HG03439 (cell line): ENCODE results near the gene C2orf76.
"Not testable (repeated sequence)": the region's sequence is repeated elsewhere in the genome, so short reads cannot be mapped to it uniquely, and the experiment has no call there.

Source experiments
- ATAC-seq: cut with Tn5 transposase; IDR thresholded peaks from one replicate; pipeline ENCODE4 v1.9.1; 2021; ENCODE audit warnings: mild to moderate bottlenecking, moderate library complexity; ENCODE audit not compliant: unreplicated experiment

Gene C2orf76

DNA sequence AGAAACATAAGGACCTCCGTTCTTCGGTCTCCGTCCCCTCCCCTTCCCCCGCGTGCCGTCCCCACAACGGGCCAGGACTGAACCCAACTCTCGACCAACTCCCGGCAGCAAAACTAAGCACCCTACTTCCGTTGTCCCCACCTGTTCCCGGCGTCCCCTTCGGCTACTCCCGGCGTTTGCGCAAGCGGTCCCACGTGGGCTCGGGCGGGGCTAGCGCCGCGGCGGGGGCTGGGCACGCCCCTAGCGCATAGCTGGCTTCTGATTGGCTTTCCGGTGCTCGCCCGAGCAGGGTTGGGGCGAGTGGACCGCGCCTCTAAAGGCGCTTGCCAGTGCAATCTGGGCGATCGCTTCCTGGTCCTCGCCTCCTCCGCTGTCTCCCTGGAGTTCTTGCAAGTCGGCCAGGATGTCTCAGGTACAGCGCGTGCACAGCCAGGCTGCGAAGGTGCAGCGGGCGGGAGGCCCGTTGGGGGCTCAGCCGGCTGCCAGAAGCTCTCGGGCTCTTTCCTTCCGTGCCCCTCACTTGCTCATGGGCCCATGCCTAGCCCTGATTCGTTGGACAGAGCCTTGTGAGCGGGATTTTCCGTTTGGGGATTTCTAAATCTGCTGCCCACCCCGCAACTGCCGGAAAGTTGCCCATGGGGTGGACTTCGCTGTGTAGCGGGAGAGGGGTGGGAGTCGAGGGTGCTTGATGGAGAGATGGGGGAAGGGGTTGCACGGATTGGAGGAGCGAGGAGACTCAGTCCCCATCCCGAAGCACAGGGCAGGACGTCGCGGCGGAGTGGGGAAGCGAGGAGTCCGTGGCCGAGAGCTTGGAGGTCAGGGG lies at the start of gene C2orf76, which contains the start of gene DBI:
C2orf76 (minus strand) TSS at position 186 of the 823 bp plus-strand sequence. CDS start 26,875 bp downstream, outside the sequence.
DBI (plus strand) TSS at position 329 of the 823 bp plus-strand sequence; CDS start at position 404, 75 bp downstream.
- peak; percentile 96 for ATAC-seq

DNA sequence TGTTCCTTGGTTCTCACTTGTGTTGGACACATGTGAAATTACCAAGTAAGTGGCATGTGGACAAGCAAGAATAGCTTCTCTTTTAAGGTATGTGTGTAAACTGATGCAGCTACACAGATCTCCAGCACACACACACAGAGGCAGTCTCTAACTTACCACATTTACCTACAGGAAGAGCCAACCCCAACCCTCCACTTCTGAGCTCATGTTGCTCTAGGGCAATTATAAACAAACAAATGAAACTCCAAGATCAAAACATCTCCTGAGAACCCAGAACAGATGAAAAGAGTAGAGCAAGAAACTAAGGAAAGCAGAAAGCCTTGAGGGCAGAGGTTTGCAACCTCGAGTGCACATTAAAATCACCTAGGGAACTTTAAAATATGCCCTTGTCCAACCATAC lies 49.0 kb upstream of the C2orf76 start:
- ATAC-seq, result no peak

DNA sequence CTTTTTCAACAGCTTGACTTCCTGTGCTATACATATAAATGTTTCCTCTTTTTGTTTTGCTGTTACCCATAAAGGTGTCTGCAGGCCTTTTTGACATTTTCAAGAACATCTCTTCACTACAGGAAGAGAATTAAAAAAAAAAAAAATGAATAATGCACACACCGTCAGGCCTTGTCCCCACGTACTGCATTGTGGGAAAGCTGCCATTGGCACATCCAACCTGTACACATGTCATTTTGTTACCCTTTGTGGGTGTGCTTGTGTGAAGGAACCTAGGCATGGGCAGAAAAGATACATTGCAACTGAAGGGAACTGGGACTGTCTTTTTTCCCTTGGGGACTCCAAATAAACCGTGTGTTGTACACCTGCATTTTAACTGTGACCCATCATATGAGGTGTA lies 48.3 kb upstream of the C2orf76 start:
- ATAC-seq, result no peak

DNA sequence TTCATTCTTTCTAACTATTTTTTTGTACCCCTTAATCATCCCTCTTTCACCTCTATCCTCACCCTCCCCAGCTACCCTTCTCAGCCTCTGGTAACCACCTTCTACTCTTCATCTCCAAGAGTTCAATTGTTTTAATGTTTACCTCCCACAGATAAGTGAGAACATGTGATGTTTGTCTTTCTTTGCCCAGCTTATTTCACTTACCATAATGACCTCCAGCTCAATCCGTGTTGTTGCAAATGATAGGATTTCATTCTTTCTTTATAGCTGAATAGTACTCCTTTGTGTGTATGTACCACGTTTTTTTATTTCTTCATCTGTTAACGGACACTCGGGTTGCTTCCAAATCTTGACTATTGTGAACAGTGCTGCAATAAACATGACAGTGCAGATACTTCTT lies 42.9 kb upstream of the C2orf76 start:
- ATAC-seq, result no peak

DNA sequence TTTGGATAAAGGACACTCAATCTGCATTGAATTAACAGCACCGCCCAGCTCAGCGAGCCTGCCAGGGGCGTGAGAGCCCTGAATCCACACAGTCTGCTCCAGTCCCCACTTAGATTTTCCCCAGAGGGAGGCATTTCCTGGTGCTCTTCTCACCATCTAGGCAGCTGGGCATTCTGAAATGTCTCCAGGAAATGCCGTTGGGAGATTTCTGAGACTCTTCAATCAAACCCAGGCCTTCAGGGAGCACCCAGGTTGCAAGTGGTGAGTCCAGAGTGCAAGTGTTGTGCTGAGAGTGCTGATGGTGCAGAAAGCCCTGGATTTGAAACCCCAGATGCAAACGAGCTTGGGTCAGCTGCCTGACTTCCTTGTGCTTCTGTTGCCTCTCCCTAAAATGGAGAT lies 41.6 kb upstream of the C2orf76 start:
- no peak for ATAC-seq

DNA sequence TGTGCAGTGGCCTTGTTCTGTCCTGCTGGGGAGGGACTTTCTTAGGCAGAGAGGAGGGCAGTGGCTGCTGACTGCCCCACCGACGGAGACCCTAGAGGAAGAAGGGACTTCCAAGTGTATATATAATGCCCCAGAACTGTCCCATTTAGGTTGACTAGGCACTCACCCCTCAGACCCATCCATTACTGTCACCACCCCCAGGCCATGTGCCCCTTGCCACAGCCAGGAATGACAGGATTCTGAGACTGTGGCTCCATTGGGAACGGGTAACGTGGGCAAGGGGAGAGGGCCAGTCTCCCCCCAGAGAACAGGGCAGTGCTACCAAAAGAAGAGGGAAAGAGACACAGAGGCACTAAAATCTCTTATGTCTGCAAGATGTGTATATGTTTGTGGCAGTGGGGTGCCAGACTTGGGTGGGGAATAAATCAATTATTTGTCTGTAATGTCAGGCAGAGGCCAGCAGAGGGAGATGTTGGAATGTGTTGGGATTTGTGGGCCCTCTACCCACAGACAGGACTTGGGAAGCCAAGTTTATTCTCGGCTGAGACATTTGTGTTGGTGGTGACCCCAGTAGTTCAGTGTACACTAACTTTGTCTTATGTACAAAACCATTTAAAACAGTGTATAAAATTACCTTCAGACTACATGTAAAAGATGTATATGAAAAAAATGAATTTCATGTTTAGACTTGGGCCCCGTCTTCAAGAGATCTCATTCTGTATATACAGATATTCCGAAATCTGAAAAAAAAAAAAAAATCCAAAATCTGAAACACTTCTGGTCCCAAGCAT lies 41.0 kb upstream of the C2orf76 start:
- ATAC-seq, result no peak

DNA sequence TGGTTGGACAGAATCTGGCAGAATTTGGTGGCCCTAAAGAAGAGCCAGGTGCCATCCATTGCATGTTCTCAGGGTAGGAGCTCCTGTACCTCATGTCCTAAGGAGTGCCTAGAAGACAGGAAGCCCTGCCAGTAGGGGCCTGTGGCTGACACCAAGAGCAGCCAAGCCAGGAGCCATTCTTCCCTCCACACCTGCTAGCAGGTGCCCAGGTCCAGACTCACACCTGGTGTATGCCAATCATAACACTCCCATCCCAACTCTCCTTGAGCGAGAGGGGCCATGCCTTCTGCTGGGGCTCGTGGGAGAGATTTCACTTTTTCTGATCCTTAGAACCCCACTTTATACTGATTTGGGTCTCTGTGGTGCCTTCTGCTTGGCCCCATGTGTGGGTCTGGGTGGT lies 38.5 kb upstream of the C2orf76 start:
- no peak for ATAC-seq

DNA sequence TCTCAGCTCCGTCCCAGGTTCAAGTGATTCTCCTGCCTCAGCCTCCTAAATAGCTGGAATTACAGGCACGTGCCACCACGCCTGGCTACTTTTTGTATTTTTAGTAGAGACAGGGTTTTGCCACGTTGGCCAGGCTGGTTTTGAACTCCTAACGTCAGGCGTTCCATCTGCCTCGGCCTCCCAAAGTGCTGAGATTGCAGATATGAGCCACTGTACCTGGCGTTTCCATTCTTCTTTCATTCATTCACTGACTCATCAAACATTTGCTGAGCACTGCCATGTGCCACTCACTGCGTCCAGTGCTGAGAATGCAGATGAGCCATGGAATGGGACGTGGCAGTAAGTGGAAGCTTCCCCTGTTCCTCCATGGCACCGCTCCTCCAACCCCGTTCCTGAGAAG lies 37.0 kb upstream of the C2orf76 start:
- ATAC-seq, result not testable (repeated sequence)

DNA sequence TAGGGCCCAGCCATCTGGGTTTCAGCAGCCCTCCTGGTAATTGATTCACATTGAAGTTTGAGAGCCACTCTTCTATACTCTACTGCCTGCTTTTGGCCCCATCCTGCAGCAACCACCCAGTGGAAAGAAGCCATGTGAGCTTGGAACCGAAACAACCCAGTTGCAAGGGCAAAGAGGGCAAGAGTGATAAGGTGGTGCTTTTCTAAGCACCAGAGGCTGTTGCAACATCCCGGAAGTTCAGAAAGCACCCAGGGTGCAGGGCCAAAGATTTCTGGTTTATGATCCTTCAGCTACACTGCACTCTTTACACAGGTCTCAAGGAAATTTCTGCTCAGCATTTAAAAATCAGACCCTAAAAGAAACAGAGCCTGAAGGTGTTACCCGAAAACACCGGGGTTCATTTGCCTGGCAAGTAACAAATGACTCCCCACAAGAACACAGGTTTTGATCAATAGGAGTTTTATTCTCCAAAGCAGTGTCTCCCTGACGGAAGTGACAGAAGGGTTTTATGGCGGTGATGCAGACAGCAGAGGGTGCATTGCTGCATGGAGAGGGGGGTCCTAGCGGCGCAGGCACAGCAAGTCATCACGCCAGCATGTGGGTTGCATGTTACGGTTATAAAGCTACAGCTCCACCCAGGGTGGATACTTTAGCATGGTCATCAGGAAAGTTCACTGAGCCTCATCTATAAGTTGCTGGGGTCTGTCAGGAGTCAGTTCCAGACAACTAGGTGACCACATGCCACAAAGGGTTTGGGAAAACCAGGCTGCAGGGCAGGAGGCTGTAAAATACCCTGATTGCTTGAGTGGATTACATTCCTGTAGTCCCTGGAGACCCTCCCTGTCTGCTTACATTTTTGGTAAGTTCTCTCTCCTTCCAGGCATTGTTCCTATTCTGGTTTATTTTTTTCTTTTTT lies 36.3 kb upstream of the C2orf76 start:
- no peak for ATAC-seq

DNA sequence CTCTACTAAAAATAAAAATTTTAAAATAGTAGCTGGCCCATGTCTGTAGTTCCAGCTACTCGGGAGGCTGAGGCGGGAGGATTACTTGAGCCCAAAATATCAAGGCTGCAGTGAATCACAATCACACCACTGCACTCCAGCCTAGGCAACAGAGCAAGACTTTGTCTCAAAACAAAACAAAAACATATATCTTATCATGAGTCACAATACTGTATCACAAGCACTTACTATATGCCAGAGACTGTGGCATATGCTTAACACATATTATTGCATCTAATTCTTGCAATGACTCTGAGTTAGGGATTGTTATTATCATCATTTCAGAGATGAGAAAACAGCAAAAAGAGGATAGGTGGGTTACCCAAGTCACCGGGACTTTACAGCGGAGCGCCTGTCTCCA lies 35.5 kb upstream of the C2orf76 start:
- ATAC-seq, result no peak

DNA sequence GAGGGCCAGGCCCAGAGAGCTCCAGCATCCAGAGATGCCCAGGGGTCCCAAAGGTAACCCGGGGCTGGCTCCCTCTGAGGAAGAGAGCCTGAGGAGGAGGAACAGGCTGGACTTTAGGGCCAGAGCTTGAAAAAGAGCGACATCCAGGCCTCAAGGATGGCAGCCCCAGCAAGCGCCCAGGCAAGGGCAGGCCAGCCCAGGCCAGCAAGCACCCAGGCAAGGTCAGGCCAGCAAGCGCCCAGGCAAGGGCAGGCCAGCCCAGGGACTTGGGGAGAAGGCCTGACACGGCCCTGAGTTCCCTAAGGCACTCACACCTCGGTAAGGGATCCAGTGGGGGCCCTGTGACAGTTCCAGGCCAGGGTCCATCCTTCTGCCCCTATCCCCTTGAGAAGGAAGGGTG lies 30.6 kb upstream of the C2orf76 start:
- ATAC-seq, result no peak

DNA sequence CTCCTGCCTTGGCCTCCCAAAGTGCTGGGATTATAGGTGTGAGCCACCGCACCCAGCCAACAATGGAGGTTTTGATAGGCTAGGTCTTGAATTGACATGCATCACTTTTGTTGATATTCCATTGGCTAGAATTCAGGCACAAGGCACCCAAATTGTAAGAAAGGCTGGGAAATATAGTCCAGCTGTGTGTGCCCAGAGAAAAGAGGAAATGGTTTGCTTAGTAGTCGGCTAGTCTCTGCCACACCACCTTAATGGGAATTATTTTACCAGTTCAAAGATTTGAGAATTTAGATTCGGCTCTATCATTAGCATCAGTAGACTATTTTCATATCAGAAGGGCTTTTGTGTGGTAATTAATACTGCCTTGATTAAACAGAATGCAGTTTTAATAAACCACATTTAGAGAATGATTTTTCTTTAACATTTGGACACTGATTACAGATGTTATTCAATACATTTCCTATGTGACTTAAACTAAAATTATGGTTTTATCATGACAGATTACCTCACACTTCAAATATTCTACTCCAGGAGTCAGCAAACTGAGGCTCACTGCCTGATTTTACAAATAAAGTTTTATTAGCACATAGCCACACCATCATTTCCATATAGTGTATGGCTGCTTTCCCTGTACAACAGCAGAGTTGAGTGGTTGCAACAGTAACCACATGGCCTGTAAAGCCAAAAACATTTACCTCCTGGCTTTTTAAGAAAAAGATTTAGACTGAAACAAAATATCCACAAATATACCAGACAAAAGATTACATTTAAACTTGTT lies 27.5 kb upstream of the C2orf76 start:
- no peak for ATAC-seq

DNA sequence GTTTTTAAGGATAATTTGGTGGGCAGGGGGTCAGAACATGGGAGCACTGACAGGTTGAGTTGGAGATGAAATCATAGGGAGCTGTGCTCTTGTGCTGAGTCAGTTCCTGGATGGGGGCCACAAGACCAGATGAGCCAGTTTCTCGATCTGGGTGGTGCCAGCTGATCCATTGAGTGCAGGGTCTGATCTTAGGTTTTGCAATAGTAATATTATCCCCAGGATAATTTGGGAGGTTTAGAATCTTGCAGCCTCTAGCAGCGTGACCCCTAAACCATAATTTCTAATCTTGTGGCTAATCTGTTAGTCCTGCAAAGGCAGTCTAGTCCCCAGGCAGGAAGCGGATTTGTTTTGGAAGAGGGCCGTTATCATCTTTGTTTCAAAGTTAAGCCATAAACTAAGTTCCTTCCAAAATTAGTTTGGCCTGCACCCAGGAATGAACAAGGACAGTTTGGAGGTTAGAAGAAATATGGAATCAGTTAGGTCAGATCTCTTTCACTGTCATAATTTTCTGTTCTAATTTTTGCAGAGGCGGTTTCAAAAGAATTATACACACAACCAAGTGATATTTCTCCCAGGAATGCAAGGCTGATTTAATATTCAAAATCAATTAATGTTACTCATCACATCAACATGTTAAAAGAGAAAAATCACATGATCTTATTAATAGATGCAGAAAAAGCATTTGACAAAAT lies 23.1 kb upstream of the C2orf76 start:
- no peak for ATAC-seq

DNA sequence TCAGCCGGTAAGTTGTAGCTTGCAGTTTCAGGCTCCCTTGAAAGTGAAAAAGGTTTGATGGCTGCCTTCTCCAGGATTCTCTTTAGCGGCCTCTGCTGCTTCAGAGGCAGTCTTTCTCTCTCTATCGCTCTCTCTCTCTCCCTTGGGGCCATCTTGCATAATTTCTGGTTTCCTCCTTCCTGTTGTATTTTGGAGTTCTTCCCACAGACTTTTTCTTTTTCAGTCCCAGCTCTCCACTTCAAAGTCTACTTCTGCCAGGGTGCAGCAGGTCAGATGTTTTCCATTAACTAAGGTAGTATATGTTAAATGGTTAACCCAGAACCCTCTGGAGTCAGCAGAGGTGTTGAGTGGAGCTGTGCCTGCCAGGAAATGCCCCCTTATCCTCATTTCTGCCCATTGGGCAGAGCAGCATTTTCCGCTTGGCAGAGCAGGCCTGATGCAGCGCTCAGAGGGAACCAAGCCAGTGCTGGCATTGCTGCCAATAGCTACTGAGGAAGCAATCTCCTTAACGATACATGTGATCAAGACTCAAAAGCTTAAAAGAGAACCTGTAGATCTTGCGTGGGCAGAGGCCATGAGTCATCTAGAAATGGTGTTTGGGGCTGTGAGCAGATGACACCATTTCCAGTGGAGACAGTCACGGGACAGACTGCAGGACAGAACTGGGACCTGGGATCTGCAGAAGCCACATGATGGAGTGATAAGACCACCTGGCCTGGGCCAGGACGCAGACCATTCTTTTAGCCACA lies 20.9 kb upstream of the C2orf76 start:
- peak; percentile 90 for ATAC-seq

DNA sequence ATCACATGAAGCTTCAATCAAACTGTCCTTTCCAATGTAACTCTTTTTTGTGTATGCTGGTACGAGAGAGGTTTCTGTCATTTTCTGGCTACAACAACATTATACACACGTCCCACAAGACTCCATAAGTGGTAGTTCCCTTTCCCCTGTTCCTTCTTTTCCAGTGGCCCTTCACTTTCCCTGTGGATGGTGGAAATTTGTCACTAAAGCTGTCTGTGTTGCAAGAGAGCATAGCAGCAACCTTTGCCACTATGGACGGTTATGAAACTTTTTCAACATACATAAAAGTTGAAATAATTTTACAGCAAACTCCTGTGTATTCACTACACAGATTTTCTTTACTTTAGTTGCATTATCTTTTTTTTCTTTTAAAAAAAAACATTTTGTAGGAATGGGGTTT lies 18.8 kb upstream of the C2orf76 start:
- ATAC-seq, result no peak

DNA sequence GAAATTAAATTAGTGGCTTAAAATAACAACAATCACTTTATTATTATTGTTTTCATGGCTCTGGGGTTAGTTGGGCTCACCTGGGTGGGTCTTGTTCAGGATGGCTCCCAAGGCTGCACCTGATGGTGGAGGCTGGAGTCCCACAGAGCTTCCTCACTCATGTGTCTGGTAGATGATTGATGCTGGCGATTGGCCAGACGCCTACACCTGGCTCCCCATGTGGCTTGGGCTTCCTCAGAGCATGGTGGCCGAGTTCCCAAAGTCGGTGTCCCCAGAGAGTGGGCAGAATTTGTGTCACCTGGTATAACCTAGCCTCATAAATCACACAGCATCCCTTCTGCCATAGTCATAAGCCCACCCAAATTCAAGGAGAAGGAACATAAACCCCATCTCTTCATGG lies 18.3 kb upstream of the C2orf76 start:
- ATAC-seq, result no peak

DNA sequence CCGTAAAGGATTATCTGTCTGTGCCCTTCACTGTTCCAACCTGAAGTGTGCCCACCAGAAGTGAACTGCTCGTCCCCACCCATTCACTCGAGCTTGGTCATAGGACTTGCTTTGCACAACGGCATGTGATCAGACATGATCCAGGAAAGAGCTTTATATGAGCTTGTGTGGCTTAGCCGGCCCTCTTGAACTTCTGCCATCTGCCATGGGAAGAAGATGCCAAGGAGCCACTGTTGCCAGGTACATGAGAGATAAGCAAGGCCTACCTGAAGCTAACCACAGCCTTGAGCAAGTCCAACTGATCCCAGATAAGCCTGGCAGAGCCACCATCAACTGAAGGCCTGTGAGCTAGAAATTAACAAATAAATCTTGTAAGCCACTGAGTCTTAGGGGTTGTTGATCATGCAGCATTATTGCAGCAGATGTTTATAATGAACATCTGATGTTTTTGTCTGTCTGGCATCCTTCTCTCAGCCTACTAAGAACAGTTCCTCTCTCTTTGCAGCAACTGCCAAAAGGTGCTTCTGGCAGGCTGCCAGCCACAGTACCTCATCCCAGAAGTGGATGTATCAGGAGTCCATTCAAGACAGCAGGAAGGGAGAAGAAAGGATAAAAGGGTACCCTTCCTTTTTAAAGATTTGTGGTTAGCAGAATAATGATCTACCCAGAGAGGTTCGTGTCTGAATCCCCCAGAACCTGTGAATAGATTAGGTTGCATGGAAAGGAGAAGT lies 16.9 kb upstream of the C2orf76 start:
- no peak for ATAC-seq

DNA sequence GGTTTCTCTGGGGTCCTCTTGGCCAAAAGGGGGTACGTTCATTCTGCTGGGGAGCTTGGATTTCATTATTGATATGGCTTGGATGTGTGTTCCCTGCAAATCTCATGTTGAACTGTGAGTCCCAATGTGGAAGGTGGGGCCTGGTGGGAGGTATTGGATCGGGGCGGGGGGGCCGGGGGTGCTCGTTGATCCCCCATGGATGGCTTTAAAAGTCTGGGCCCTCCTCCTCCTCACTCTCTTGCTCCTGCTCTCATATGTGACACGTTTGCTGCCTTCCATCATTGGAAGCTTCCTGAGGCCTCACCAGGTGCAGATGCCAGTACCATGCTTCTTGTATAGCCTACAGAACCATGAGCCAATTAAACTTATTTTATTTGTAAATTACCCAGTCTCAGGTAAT lies 11.9 kb upstream of the C2orf76 start:
- no peak for ATAC-seq
